Dendritic cell treated with granulocyte-macrophage colony-stimulating factor and Interleukin-4, amounts not matched to agents 40 ng/mL and 50 ng/mL, for 4 days (primary cell): ENCODE results near the gene NUB1.
A peak's percentile ranks its signal among the peaks of the same experiment; 100 is the strongest.
"Not testable (repeated sequence)": the region's sequence is repeated elsewhere in the genome, so short reads cannot be mapped to it uniquely, and the experiment has no call there.

Experiments used
- H3K27ac Mint-ChIP-seq: one replicate; pipeline ENCODE4 v1.8.0; 2022; ENCODE audit warnings: mild to moderate bottlenecking, mixed read lengths
- H3K27me3 Mint-ChIP-seq: one replicate; pipeline ENCODE4 v1.8.0; 2022; ENCODE audit warnings: mild to moderate bottlenecking, mixed read lengths
- H3K36me3 Mint-ChIP-seq: one replicate; pipeline ENCODE4 v1.8.0; 2022; ENCODE audit warnings: low read depth, mixed read lengths
- H3K4me1 Mint-ChIP-seq: one replicate; pipeline ENCODE4 v1.8.0; 2022; ENCODE audit warnings: low read depth, mixed read lengths
- H3K4me3 Mint-ChIP-seq: one replicate; pipeline ENCODE4 v1.8.0; 2022; ENCODE audit warnings: mild to moderate bottlenecking, moderate library complexity, mixed read lengths
- H3K9me3 Mint-ChIP-seq: one replicate; pipeline ENCODE4 v1.8.0; 2022; ENCODE audit warnings: mixed read lengths
- intact Hi-C: fragments of 100-400 bp; cut with micrococcal nuclease; formaldehyde crosslinking; loops from one replicate; pipeline ENCODE4 v1.15.0; 2022

NUB1 gene, protein sequence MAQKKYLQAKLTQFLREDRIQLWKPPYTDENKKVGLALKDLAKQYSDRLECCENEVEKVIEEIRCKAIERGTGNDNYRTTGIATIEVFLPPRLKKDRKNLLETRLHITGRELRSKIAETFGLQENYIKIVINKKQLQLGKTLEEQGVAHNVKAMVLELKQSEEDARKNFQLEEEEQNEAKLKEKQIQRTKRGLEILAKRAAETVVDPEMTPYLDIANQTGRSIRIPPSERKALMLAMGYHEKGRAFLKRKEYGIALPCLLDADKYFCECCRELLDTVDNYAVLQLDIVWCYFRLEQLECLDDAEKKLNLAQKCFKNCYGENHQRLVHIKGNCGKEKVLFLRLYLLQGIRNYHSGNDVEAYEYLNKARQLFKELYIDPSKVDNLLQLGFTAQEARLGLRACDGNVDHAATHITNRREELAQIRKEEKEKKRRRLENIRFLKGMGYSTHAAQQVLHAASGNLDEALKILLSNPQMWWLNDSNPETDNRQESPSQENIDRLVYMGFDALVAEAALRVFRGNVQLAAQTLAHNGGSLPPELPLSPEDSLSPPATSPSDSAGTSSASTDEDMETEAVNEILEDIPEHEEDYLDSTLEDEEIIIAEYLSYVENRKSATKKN

DNA sequence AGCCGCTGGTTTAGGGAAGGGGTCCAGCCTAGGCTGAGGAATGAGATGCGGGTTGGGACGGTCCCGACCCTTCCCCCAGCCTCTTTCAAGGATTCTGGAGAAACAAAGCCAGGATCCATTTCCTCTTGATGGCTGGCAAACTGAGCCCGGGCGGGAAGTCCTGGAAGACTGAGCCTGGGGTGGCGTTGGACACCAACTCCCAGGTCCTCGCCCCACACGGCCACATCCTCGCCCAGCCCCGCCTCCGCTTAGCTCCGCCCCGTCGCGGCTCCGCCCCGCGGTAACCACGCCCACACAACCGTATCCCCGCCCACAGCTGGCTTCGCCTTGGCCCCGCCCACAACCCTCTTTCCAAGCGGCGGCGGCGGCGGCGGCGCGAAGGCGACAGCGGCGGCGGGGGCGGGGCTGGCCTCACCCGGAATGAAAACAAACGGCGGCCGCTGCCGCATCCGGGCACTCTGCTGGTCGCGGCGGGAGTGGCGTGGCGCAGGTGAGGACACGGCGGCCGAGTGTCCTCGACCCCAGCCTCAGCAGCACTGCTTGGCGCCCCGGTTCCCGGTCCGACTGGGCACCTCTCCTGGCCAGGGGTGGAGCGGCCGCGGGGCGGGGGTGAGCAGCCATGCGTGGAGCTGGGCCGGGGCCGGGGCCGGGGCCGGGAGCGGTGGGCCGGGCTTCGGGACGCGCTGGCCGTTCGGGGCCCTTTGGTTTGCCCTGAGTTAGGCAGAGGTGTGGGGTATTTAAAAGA is at the start of gene NUB1:
NUB1 (plus strand) TSS at position 456 of the 745 bp plus-strand sequence. CDS start 3,538 bp downstream, outside the sequence.
- peak within 1 kb of the TSS; percentile 84 for H3K4me3 Mint-ChIP-seq

DNA sequence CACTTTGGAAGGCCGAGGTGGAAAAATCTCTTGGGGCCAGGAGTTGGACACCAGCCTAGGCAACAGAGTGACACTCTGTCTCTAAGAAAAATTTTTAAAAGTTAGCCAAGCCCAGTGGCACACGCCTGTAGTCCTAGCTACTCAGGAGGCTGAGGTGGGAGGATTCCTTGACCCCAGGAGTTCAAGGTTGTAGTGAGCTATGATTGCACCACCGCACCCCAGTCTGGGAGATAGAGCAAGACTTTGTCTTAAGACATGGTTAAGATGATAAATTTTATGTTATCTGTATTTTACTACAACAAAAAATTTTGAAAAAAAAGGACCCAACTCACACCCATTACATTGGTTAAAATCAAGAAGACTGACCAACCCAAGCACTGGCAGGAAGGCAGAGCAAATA is 48.8 kb upstream of the NUB1 start:
- H3K27me3 Mint-ChIP-seq = peaks cover 25% of the 10 kb centered on the region
- no peak overlapping the region for H3K27ac Mint-ChIP-seq
- intact Hi-C loops = no loop called here
- H3K4me1 Mint-ChIP-seq = no peaks in the 10 kb centered on the region
- no peak overlapping the region for H3K4me3 Mint-ChIP-seq
- H3K36me3 Mint-ChIP-seq = no peaks in the 10 kb centered on the region
- no peaks in the 10 kb centered on the region for H3K9me3 Mint-ChIP-seq

More for the DNA sequence above, at the start of gene NUB1:
- peak within 1 kb of the TSS; percentile 93 for H3K27ac Mint-ChIP-seq
- H3K9me3 Mint-ChIP-seq = no peaks in the 10 kb centered on the region
- H3K27me3 Mint-ChIP-seq = no peaks in the 10 kb centered on the region
- intact Hi-C loops = loop anchor here (1.0 kb wide), 1 partner anchor 9 kb away; no protein-coding TSS in a partner anchor
- H3K4me1 Mint-ChIP-seq = peaks cover 43% of the 10 kb centered on the region
- peaks cover 28% of the 10 kb centered on the region for H3K36me3 Mint-ChIP-seq

DNA sequence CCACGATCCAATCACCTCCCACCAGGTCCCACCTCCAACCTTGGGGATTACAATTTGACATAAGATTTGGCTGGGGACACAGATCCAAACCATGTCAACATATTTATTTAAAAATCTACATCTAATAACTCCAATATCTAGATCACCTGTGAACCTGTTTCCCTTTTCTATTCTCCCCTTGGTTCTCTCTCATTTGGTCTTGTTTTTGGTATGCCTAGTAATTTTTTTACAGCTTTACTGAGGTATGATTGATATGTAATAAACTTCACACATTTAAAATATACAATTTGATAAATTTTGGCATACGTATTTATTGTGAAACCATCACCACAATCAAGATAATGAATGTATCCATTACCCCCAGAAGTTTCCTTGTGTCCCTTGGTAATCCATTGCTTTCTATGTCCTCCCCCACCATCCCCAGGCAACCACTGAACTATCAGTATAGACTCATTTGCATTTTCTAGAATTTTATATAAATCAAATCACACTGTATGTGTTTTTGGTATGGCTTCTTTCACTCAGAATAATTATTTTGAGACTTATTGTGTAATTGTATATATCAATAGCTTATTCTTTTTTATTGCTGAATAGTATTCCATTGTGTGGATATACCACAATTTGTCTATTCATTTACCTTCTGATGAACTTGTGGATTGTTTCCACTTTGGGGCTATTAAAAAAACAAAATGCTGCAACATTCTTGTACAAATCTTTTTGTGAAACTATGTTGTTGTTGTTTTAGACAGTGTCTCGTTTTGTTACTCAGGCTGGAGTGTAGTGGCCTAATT is 45.2 kb upstream of the NUB1 start:
- intact Hi-C loops = no loop called here
- Mint-ChIP-seq H3K27ac (no peak overlapping the region), H3K36me3 (no peaks in the 10 kb centered on the region), H3K4me3 (no peak overlapping the region), H3K9me3 (no peaks in the 10 kb centered on the region), H3K4me1 (no peaks in the 10 kb centered on the region), H3K27me3 (peaks cover 38% of the 10 kb centered on the region)

DNA sequence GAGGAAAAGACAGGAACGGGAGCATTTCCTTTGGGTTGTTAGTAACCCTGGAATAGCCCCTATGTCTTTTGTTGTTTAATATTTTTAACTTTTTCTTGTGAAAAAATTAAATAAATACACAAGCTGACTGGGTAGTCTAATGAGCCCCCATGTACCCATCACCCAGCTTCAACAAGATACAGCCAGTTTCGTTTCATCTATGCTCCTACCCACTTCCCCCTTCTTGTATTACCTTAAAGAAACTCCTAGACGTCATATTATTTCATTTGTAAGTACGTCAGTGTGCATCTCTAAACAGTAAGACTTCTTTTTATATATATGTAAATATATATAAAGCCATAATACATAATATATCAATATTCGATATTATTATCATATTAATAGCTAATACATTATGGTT is 42.8 kb upstream of the NUB1 start:
- Mint-ChIP-seq H3K36me3 (no peaks in the 10 kb centered on the region), H3K27ac (no peak overlapping the region), H3K9me3 (no peaks in the 10 kb centered on the region), H3K4me1 (peaks cover 2% of the 10 kb centered on the region), H3K4me3 (no peak overlapping the region), H3K27me3 (peaks cover 54% of the 10 kb centered on the region)
- intact Hi-C loops = no loop called here

DNA sequence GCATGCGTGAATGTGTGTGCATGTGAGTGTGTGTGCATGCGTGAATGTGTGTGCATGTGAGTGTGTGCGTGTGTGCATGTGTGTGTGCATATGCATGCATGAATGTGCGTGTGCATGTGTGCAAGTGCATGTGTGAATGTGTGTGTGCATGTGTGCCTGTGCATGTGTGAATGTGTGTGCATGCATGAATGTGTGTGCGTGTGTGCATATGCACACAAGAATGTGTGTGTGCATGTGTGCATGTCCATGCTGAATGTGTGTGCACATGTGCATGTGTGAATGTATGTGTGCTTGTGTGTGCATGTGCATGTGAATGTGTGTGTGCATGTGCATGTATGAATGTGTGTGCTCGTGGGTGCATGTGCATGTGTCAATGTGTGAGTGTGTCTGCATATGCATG is 42.1 kb upstream of the NUB1 start:
- Mint-ChIP-seq H3K36me3 (no peaks in the 10 kb centered on the region), H3K9me3 (no peaks in the 10 kb centered on the region), H3K4me3 (no peak overlapping the region), H3K27me3 (peaks cover 54% of the 10 kb centered on the region), H3K4me1 (peaks cover 5% of the 10 kb centered on the region), H3K27ac (no peak overlapping the region)
- intact Hi-C loops = no loop called here

DNA sequence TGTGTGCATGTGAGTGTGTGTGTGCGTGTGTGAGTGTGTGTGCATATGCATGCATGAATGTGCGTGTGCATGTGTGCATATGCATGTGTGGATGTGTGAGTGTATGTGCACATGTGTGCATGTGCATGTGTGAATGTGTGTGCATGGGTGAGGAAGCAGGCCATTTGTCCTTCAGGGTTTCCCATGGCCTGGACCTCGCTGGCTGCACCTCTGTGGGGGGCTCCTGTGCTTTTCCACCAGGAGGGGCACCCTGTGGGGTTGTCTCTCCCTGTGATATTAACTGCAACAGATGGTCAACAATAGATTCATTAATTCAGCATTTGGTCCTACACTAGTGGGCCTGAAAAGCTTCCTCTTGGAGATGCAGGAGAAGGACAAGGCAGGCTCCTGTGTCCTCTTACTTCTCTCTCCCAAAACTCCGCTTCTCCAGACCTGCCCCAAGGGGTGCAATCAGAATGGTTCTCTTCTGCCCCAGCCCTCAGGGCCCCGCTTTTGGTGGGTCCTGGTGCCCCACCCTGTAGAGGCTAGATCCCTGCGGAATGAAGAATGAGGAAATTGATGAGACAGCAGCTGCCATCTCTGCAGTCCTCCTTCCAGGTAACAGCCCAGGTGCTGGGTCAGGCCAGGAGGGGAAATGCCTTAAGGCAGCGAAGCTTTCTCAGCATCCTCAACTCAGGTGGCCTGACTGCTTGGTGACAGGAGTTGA is 41.5 kb upstream of the NUB1 start:
- Mint-ChIP-seq H3K27me3 (peaks cover 55% of the 10 kb centered on the region), H3K9me3 (no peaks in the 10 kb centered on the region), H3K4me1 (peaks cover 10% of the 10 kb centered on the region), H3K27ac (no peak overlapping the region), H3K4me3 (no peak overlapping the region), H3K36me3 (no peaks in the 10 kb centered on the region)
- intact Hi-C loops = loop anchor here (10.0 kb wide), 1 partner anchor 135 kb away; the partner anchor contains the start of gene GBX1

DNA sequence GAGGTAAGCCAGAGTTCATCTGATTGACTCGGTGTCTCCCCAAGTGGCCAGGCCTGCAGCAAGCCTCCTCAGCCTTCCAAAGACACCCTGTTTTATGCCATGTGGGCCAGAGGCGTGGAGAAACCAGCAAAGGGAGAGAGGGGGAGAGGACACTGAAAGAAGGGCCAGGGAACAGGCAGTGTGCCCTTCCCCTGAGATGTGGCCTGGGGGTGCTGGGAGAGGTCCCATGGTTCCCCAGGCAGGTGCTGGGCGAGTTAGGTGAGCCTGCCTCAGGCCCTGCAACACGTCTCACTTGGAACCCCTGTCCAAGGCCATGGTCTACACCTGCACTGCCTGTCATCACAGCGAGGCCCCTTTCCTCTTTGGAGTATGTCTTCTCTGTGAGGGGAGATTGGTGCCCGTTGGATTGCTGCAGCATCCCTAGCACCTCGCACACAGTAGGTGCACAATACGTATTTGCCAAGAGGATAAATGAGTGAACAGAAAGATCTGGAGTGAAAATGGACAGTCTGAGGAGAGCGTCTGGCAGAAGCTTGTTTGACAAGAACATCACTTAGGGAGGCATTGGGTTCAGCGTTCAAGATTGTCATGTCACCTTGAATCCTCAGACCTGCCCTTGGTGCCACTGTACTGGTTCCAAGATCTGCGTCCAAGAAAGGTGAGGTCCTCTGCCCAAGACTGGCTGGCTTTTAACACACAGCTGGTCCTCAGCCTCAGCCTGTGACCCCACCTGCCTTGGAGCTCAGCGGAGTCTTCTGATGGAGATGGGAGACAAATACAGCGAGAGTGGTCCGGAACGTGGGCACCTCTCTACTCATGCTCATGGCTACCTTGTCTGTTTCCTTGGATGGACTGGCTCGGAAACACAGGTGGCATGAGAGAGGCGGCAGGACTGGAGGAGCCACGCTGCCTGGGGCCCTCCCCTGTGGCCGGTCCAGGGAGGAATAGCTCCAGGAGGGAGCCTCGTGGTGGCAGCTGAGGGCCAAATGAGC is 39.8 kb upstream of the NUB1 start:
- Mint-ChIP-seq H3K4me1 (peaks cover 13% of the 10 kb centered on the region), H3K4me3 (no peak overlapping the region), H3K9me3 (no peaks in the 10 kb centered on the region), H3K27ac (no peak overlapping the region), H3K27me3 (peaks cover 66% of the 10 kb centered on the region), H3K36me3 (no peaks in the 10 kb centered on the region)
- intact Hi-C loops = loop anchor here (10.0 kb wide), 1 partner anchor 137 kb away; the partner anchor contains the start of gene GBX1

DNA sequence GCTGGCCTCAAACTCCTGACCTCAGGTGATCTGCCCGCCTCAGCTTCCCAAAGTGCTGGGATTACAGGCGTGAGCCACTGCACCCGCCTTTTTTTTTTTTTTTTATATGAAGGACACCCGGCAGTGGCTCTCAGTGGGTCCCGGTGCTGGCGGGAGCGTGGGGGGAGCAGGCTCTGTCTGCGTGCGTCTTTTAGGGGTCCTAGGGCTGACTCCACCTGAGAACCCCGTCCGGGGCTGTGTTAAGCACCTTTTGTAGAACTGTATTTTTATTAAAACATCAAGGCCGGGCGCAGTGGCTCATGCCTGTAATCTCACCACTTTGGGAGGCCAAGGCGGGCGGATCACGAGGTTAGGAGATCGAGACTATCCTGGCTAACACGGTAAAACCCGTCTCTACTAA is 37.4 kb upstream of the NUB1 start:
- not testable (repeated sequence) for H3K9me3 Mint-ChIP-seq, H3K27ac Mint-ChIP-seq, H3K4me3 Mint-ChIP-seq, H3K36me3 Mint-ChIP-seq
- peaks cover 13% of the 10 kb centered on the region for H3K4me1 Mint-ChIP-seq
- intact Hi-C loops = loop anchor here (10.0 kb wide), 1 partner anchor 139 kb away; the partner anchor contains the start of gene GBX1
- peaks cover 71% of the 10 kb centered on the region for H3K27me3 Mint-ChIP-seq

DNA sequence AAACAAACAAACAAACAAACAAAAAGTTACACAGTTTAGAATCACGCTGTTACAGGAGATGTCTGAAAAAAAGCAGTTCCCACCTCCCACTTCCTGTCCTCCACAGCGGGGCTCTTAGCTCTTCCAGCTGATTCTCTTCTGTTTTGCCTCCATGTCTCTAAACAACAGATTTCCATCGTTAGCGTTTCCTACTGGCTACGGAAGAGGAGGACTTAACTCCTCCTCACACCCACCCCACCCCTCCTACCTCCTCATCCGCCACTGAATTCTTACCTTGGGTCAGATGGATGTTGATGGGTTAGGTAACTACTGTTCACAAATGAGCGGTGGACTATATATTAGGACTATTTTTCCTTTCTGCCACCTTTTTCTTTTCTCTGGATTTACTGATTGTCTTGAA is 36.8 kb upstream of the NUB1 start:
- intact Hi-C loops = loop anchor here (10.0 kb wide), 1 partner anchor 140 kb away; the partner anchor contains the start of gene GBX1
- H3K4me1 Mint-ChIP-seq = peaks cover 13% of the 10 kb centered on the region
- H3K27me3 Mint-ChIP-seq = peaks cover 70% of the 10 kb centered on the region
- no peaks in the 10 kb centered on the region for H3K36me3 Mint-ChIP-seq
- H3K27ac Mint-ChIP-seq = no peak overlapping the region
- no peaks in the 10 kb centered on the region for H3K9me3 Mint-ChIP-seq
- no peak overlapping the region for H3K4me3 Mint-ChIP-seq

DNA sequence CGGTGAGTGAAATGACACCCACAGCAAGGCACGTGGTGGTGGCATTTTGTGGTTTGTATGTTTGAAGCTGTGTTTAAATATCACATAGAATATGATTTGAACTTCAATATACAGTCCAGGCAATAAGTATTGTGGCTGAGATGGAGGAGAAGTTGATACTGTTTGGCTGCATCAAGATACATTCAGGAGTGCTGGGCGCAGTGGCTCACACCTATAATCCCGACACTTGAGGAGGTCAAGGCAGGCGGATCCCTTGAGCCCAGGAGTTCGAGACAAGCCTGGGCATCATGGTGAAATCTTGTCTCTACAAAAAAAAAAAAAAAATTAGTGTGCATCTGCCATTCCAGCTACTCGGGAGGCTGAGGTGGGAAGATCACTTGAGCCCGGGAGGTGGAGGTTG is 35.2 kb upstream of the NUB1 start:
- Mint-ChIP-seq H3K27me3 (peaks cover 64% of the 10 kb centered on the region), H3K27ac (no peak overlapping the region), H3K9me3 (no peaks in the 10 kb centered on the region), H3K4me3 (no peak overlapping the region), H3K36me3 (no peaks in the 10 kb centered on the region), H3K4me1 (peaks cover 13% of the 10 kb centered on the region)
- intact Hi-C loops = loop anchor here (10.0 kb wide), 1 partner anchor 142 kb away; the partner anchor contains the start of gene GBX1

DNA sequence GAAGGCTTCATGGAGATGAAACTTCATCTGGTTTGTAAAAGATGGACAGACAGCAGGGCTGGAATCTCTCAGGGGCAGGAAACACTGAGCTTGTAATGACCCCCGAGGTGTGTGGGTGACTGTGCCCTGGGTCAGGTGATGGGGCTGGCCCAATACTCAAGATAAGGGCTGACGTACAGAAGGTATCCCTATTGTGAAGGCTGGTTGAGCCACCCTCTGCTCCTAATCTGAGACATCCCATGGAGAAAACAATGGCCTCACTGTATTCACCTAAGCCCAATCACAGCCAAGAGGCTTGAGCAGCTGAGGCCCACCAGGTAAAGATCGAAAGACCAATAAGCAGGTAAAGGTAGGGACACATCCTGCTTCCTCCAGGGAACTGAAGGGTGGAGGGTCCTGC is 34.8 kb upstream of the NUB1 start:
- Mint-ChIP-seq H3K27ac (no peak overlapping the region), H3K4me1 (peaks cover 13% of the 10 kb centered on the region), H3K36me3 (no peaks in the 10 kb centered on the region), H3K4me3 (no peak overlapping the region), H3K27me3 (peaks cover 60% of the 10 kb centered on the region), H3K9me3 (no peaks in the 10 kb centered on the region)
- intact Hi-C loops = loop anchor here (10.0 kb wide), 1 partner anchor 142 kb away; the partner anchor contains the start of gene GBX1

DNA sequence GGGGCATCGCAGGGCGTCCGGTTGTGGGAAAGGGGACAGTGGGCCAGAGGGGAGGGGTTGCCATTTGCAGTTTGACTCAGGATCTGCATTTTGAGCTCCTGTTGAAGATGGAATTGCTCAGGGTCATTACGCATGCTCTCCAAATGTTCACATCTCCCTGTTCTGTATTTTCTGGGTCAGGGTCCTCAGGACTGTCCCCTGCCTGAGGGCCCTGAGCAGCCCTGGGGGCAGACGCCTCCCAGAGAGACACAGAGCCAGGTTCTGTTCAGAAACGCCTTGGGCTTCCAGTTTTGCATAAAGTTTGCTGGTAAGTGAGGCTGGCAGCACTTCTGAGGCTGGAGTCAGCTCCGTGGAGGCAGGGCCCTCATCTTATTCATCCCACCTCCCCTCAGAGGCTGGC is 34.1 kb upstream of the NUB1 start:
- Mint-ChIP-seq H3K36me3 (no peaks in the 10 kb centered on the region), H3K4me1 (peaks cover 13% of the 10 kb centered on the region), H3K27me3 (peaks cover 54% of the 10 kb centered on the region), H3K27ac (no peak overlapping the region), H3K4me3 (no peak overlapping the region), H3K9me3 (no peaks in the 10 kb centered on the region)
- intact Hi-C loops = loop anchor here (10.0 kb wide), 1 partner anchor 143 kb away; the partner anchor contains the start of gene GBX1
